ENCODE measurements around the gene DDX54. TPM values are rescaled to one million over a fixed set of nuclear protein-coding genes. Genes with fewer than 3 reads are reported as not detected.

Gene DDX54
- total RNA-seq, 1 experiment from 2014 or later, result 80.1 TPM

GRCh38 chr12:113129664-113130456 is 55.4 kb downstream of the DDX54 start:
- Histone ChIP-seq H3K4me2 (no peak overlapping the region), H3F3A (ENCODE audit: insufficient read depth, low read depth) (no peaks in the 10 kb centered on the region)

GRCh38 chr12:113128802-113129663 is 56.2 kb downstream of the DDX54 start:
- Histone ChIP-seq H2AFZ (no peak overlapping the region), H3K36me3 (ENCODE audit: low read depth) (no peaks in the 10 kb centered on the region), H3K27ac (no peak overlapping the region), H3K79me2 (ENCODE audit: low read depth) (peaks cover 8% of the 10 kb centered on the region), H3K4me2 (no peak overlapping the region), H3K9me2 (ENCODE audit: insufficient read depth) (no peaks in the 10 kb centered on the region), H3K27me3 (ENCODE audit: insufficient read depth, low read depth) (no peaks in the 10 kb centered on the region), H3F3A (ENCODE audit: insufficient read depth, low read depth) (no peaks in the 10 kb centered on the region), H4K20me1 (ENCODE audit: insufficient read depth) (no peaks in the 10 kb centered on the region; the same call in 1 of the 2 replicates), H3K4me1 (replicated peaks; ENCODE audit: insufficient read depth) (peaks cover 10% of the 10 kb centered on the region), H3K9me3 (ENCODE audit: insufficient read depth, low read depth) (no peaks in the 10 kb centered on the region), H3K4me3 (no peak overlapping the region)
- CTCF ChIA-PET, result no interaction called here
- no peak for TF ChIP-seq CTCF (conservative IDR thresholded peaks at IDR 0.05)
- TF ChIP-seq EZH2 (IDR thresholded peaks at IDR 0.05; ENCODE audit: low read depth), result no peak
- POLR2A ChIA-PET (ENCODE audit: unreplicated experiment), result no interaction called here
- BruUV-seq (replicated peaks), result no TSS peak
- intact Hi-C loops (cut with micrococcal nuclease; ENCODE audit: unreplicated experiment), result no loop called here
- DNase-seq, result no peak

More at GRCh38 chr12:113129664-113130456, 55.4 kb downstream of the DDX54 start:
- Histone ChIP-seq H3K27me3 (ENCODE audit: insufficient read depth, low read depth) (no peaks in the 10 kb centered on the region), H3K4me1 (replicated peaks; ENCODE audit: insufficient read depth) (peaks cover 17% of the 10 kb centered on the region), H3K36me3 (ENCODE audit: low read depth) (no peaks in the 10 kb centered on the region), H3K9me3 (ENCODE audit: insufficient read depth, low read depth) (no peaks in the 10 kb centered on the region), H3K27ac (no peak overlapping the region), H3K4me3 (no peak overlapping the region), H2AFZ (no peak overlapping the region), H4K20me1 (ENCODE audit: insufficient read depth) (no peaks in the 10 kb centered on the region; the same call in 1 of the 2 replicates), H3K9me2 (ENCODE audit: insufficient read depth) (no peaks in the 10 kb centered on the region), H3K79me2 (ENCODE audit: low read depth) (peaks cover 15% of the 10 kb centered on the region)
- POLR2A ChIA-PET (ENCODE audit: unreplicated experiment), result no interaction called here
- DNase-seq, result no peak
- CTCF ChIA-PET, result no interaction called here
- no peak for TF ChIP-seq CTCF (conservative IDR thresholded peaks at IDR 0.05)
- no peak for TF ChIP-seq EZH2 (IDR thresholded peaks at IDR 0.05; ENCODE audit: low read depth)
- intact Hi-C loops (cut with micrococcal nuclease; ENCODE audit: unreplicated experiment), result no loop called here
- BruUV-seq (replicated peaks), result no TSS peak

GRCh38 chr12:113127791-113128199 is 57.5 kb downstream of the DDX54 start:
- H3K27ac ChIP-seq, result no peak overlapping the region
- DNase-seq, result no peak
- no peaks in the 10 kb centered on the region; the same call in 1 of the 2 replicates for H4K20me1 ChIP-seq (ENCODE audit: insufficient read depth)
- no peaks in the 10 kb centered on the region for H3K4me1 ChIP-seq (replicated peaks; ENCODE audit: insufficient read depth)
- no peak overlapping the region for H2AFZ ChIP-seq
- intact Hi-C loops (cut with micrococcal nuclease; ENCODE audit: unreplicated experiment), result no loop called here
- no peaks in the 10 kb centered on the region for H3F3A ChIP-seq (ENCODE audit: insufficient read depth, low read depth)
- CTCF ChIA-PET, result no interaction called here
- no peaks in the 10 kb centered on the region for H3K9me3 ChIP-seq (ENCODE audit: insufficient read depth, low read depth)
- H3K4me2 ChIP-seq, result no peak overlapping the region
- H3K9me2 ChIP-seq (ENCODE audit: insufficient read depth), result no peaks in the 10 kb centered on the region
- no peaks in the 10 kb centered on the region for H3K27me3 ChIP-seq (ENCODE audit: insufficient read depth, low read depth)
- POLR2A ChIA-PET (ENCODE audit: unreplicated experiment), result no interaction called here
- no TSS peak for BruUV-seq (replicated peaks)
- no peak overlapping the region for H3K4me3 ChIP-seq
- H3K36me3 ChIP-seq (ENCODE audit: low read depth), result no peaks in the 10 kb centered on the region
- TF ChIP-seq CTCF (conservative IDR thresholded peaks at IDR 0.05) (no peak), EZH2 (IDR thresholded peaks at IDR 0.05; ENCODE audit: low read depth) (no peak)
- H3K79me2 ChIP-seq (ENCODE audit: low read depth), result no peaks in the 10 kb centered on the region

All from PC-9 (cell line).